Parathyroid adenoma (tissue), 2 donors: ENCODE measurements around the gene OSGEPL1.

Experiments
- H2AFZ ChIP-seq: fragments of 300-600 bp; sonication (generic); one replicate; pipeline ENCODE4 v1.7.0; 2017; ENCODE audit warnings: antibody characterized with exemption, mild to moderate bottlenecking
- H3K27ac ChIP-seq: fragments of 300-600 bp; sonication (generic); one replicate; pipeline ENCODE4 v1.7.0; 2017
- H3K27me3 ChIP-seq: fragments of 300-600 bp; sonication (generic); one replicate; pipeline ENCODE4 v1.7.0; 2017; ENCODE audit warnings: low read length; ENCODE audit not compliant: control insufficient read depth, insufficient read depth
- H3K36me3 ChIP-seq: fragments of 300-600 bp; sonication (generic); one replicate; pipeline ENCODE4 v1.7.0; 2017; ENCODE audit warnings: low read length; ENCODE audit not compliant: control insufficient read depth, insufficient read depth
- H3K4me1 ChIP-seq: fragments of 300-600 bp; sonication (generic); one replicate; pipeline ENCODE4 v1.7.0; 2017; ENCODE audit warnings: control low read depth
- H3K4me2 ChIP-seq: fragments of 300-600 bp; sonication (generic); one replicate; pipeline ENCODE4 v1.7.0; 2017; ENCODE audit warnings: low read length
- H3K4me3 ChIP-seq: fragments of 300-600 bp; sonication (generic); one replicate; pipeline ENCODE4 v1.7.0; 2017; ENCODE audit warnings: low read depth, low read length
- H3K79me2 ChIP-seq: fragments of 300-600 bp; sonication (generic); one replicate; pipeline ENCODE4 v1.7.0; 2017; ENCODE audit warnings: control low read depth
- H3K9ac ChIP-seq: fragments of 300-600 bp; sonication (generic); one replicate; pipeline ENCODE4 v1.7.0; 2017; ENCODE audit warnings: mild to moderate bottlenecking
- H3K9me3 ChIP-seq: fragments of 300-600 bp; sonication (generic); one replicate; pipeline ENCODE4 v1.7.0; 2017; ENCODE audit warnings: low read length; ENCODE audit not compliant: control insufficient read depth
- TF ChIP-seq, protein P1 (sequence below): fragments of 300-600 bp; sonication (generic); IDR thresholded peaks from one replicate; pipeline ENCODE4 v1.7.0; 2017; ENCODE audit warnings: antibody characterized with exemption, mild to moderate bottlenecking
- donor health status: primary hyperparathyroidism.

The OSGEPL1 gene

DNA sequence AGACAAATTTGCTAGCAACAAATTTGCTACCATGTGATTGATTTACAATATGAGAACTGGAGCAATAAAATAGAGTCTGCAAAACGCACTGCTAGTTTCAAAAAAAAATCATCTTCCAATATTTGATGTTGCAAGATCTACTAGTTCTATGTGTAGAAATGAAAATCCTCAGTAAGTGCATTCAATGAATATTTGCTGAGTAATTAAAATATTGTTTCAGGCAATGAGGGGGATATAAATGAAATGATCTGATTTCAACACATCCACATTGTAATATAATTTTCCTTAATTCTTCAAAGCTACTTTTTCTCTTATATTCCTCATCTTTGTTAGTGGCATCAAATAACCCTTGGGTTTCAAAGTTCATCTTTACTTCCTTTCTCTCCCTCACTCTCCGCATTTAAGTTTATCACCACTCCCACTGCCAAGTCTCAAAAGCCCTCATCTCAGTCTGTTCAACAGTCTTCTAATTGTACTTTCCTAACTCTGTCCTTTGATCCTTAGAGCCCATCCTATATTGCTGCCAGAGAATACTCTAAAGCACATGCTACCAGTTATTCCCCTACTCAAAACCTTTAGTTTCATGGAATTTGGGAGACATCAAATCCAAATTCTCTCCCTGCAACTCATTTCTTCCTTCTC, 6.2 kb downstream of the OSGEPL1 start:
- TF ChIP-seq, protein P1, sequence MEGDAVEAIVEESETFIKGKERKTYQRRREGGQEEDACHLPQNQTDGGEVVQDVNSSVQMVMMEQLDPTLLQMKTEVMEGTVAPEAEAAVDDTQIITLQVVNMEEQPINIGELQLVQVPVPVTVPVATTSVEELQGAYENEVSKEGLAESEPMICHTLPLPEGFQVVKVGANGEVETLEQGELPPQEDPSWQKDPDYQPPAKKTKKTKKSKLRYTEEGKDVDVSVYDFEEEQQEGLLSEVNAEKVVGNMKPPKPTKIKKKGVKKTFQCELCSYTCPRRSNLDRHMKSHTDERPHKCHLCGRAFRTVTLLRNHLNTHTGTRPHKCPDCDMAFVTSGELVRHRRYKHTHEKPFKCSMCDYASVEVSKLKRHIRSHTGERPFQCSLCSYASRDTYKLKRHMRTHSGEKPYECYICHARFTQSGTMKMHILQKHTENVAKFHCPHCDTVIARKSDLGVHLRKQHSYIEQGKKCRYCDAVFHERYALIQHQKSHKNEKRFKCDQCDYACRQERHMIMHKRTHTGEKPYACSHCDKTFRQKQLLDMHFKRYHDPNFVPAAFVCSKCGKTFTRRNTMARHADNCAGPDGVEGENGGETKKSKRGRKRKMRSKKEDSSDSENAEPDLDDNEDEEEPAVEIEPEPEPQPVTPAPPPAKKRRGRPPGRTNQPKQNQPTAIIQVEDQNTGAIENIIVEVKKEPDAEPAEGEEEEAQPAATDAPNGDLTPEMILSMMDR, result no peak
- Histone ChIP-seq H3K9me3 (no peaks in the 10 kb centered on the region), H3K4me2 (no peak overlapping the region), H3K36me3 (no peaks in the 10 kb centered on the region), H3K79me2 (no peaks in the 10 kb centered on the region), H3K27me3 (no peaks in the 10 kb centered on the region), H3K27ac (no peak overlapping the region), H3K4me3 (no peak overlapping the region), H3K4me1 (no peaks in the 10 kb centered on the region), H2AFZ (no peak overlapping the region), H3K9ac (no peak overlapping the region)

DNA sequence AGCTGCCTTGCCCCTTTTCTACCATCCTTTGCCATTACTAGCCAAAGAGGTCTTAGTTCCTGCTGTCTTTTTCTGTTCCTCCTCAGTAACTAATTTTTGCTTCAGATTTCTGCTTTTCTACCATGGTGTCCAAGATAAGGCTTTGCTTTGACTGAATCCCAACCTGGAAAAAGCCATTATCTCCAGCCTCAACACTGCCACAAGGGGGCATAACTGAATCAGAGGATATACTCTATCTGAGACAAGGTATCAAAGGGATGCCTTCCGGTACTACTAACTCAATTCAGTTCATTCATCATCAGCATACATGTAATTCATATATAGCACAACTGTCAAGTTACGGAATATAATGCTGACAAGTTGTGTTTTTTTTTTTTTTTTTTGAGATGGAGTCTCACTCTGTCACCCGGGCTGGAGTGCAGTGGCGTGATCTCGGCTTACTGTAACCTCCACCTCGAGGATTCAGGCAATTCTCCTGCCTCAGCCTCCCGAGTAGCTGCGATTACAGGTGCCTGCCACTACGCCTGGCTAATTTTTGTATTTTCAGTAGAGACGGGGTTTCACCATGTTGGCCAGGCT, 11.4 kb downstream of the OSGEPL1 start:
- H3K27ac ChIP-seq, result no peak overlapping the region

DNA sequence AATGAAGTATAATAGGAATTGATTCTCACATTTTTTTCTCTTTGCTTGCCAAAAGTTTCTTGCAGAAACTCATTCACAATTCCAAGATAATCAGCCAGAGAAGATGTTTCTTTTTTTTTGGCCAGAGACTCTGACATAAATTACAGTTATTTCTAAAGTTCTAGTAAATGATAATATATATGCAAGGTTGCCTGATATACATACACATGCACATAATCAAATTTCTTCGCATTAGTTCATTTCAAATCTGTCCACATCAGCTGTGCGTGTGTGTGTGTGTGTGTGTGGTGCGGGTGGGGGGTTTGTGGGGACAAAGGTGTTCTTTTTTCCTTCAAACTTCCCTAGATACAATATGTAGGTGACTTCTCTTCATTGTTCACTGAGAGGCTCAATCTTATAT, 33.2 kb downstream of the OSGEPL1 start:
- Histone ChIP-seq H3K79me2 (no peaks in the 10 kb centered on the region), H3K36me3 (no peaks in the 10 kb centered on the region), H3K9ac (no peak overlapping the region), H3K9me3 (no peaks in the 10 kb centered on the region), H3K4me1 (no peaks in the 10 kb centered on the region), H3K4me2 (no peak overlapping the region), H3K27me3 (no peaks in the 10 kb centered on the region), H3K27ac (no peak overlapping the region), H3K4me3 (no peak overlapping the region), H2AFZ (no peak overlapping the region)
- TF ChIP-seq, protein P1, result no peak

More for the DNA sequence above, 11.4 kb downstream of the OSGEPL1 start:
- no peak overlapping the region for H3K9ac ChIP-seq
- H3K36me3 ChIP-seq, result no peaks in the 10 kb centered on the region
- H3K9me3 ChIP-seq, result no peaks in the 10 kb centered on the region
- H2AFZ ChIP-seq, result no peak overlapping the region
- H3K4me1 ChIP-seq, result no peaks in the 10 kb centered on the region
- no peak overlapping the region for H3K4me2 ChIP-seq
- TF ChIP-seq, protein P1, result peak; percentile 65
- no peaks in the 10 kb centered on the region for H3K27me3 ChIP-seq
- H3K79me2 ChIP-seq, result no peaks in the 10 kb centered on the region
- H3K4me3 ChIP-seq, result no peak overlapping the region

DNA sequence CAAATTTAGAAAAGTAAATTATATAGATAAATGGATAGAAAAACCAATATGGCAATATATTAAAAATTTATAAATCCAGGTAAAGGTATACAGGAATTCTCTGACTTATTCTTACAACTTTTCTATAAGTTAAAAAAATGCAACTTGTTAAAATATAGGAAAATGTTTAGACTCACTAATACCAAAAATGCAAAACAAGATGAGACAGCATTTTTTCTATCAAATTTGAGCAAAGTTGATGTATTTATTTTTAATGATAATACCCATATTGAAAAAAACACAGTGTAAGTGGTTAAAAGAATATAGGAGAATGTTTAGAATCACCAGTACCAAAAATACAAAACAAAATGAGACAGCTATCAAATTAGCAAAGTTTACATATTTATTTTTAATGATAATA, 35.7 kb downstream of the OSGEPL1 start:
- Histone ChIP-seq H3K4me1 (no peaks in the 10 kb centered on the region), H3K27me3 (no peaks in the 10 kb centered on the region), H3K4me3 (no peak overlapping the region), H2AFZ (no peak overlapping the region), H3K36me3 (no peaks in the 10 kb centered on the region), H3K9ac (no peak overlapping the region), H3K79me2 (no peaks in the 10 kb centered on the region), H3K4me2 (no peak overlapping the region), H3K27ac (no peak overlapping the region), H3K9me3 (no peaks in the 10 kb centered on the region)
- TF ChIP-seq, protein P1, result no peak

DNA sequence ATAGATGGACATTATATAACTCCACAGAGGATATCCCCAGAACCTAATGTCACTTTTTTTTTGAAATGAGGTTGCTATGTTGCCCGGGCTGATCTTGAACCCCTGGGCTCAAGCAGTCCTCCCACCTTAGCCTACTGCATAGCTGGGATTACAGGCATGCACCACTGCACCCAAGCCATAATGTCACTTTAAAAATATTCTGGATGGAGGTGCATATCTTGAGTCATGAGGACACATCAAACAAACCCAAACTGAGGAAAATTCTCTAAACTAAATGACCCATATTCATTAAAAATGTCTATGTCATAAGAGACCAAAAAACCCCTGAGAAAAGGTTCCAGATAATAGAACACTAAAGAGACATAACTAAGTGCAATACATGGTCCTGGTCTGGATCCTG, 36.3 kb downstream of the OSGEPL1 start:
- Histone ChIP-seq H3K36me3 (no peaks in the 10 kb centered on the region), H3K9me3 (no peaks in the 10 kb centered on the region), H3K9ac (no peak overlapping the region), H3K4me3 (no peak overlapping the region), H3K4me2 (no peak overlapping the region), H2AFZ (no peak overlapping the region), H3K27me3 (no peaks in the 10 kb centered on the region), H3K4me1 (no peaks in the 10 kb centered on the region), H3K27ac (no peak overlapping the region), H3K79me2 (no peaks in the 10 kb centered on the region)
- TF ChIP-seq, protein P1, result no peak
